Measurements from ENCODE around the gene PIP5KL1. TPM values are rescaled to one million over a fixed set of nuclear protein-coding genes. Genes with fewer than 3 reads are reported as not detected.

The PIP5KL1 gene
- total RNA-seq, 1 experiment from 2014 or later, result 3.9 TPM

DNA sequence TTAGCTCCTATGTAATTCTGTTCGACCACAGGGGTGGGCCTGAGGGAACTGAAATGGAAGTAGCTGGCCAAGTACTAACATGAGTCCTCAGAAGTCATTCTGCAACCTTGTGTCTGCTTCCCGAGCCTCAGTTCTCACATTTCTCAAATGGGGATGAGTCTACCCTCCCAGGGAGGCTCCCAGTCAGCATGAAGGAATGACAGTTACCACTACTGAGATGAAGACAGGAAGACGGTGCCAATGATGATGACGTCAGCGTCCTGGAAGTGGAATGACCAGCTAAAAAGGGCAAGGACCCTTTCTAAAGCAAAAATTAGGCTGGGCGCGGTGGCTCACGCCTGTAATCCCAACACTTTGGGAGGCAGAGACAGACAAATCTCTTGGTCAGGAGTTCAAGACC lies 6.8 kb downstream of the PIP5KL1 start:
- Histone ChIP-seq H3K4me3 (ENCODE audit: low read depth, low read length, poor library complexity, severe bottlenecking) (no peak overlapping the region), H3K36me3 (ENCODE audit: insufficient read depth, low read length, poor library complexity, severe bottlenecking) (no peaks in the 10 kb centered on the region), H3K27ac (ENCODE audit: low read depth, low read length, poor library complexity, severe bottlenecking) (no peak overlapping the region), H3K9me3 (ENCODE audit: low read depth, low read length, poor library complexity, severe bottlenecking) (no peaks in the 10 kb centered on the region), H3K4me1 (ENCODE audit: insufficient read depth, low read length, poor library complexity, severe bottlenecking) (peaks cover 9% of the 10 kb centered on the region), H3K27me3 (replicated peaks; ENCODE audit: insufficient read depth, low read depth, low read length, poor library complexity) (no peaks in the 10 kb centered on the region)
- TF ChIP-seq, protein P1, sequence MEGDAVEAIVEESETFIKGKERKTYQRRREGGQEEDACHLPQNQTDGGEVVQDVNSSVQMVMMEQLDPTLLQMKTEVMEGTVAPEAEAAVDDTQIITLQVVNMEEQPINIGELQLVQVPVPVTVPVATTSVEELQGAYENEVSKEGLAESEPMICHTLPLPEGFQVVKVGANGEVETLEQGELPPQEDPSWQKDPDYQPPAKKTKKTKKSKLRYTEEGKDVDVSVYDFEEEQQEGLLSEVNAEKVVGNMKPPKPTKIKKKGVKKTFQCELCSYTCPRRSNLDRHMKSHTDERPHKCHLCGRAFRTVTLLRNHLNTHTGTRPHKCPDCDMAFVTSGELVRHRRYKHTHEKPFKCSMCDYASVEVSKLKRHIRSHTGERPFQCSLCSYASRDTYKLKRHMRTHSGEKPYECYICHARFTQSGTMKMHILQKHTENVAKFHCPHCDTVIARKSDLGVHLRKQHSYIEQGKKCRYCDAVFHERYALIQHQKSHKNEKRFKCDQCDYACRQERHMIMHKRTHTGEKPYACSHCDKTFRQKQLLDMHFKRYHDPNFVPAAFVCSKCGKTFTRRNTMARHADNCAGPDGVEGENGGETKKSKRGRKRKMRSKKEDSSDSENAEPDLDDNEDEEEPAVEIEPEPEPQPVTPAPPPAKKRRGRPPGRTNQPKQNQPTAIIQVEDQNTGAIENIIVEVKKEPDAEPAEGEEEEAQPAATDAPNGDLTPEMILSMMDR (conservative IDR thresholded peaks at IDR 0.05; ENCODE audit: low read depth, low read length), result no peak
- TF ChIP-seq EZH2 (IDR thresholded peaks at IDR 0.05; ENCODE audit: borderline replicate concordance, low read depth, low read length, poor library complexity, severe bottlenecking), result no peak
- BruUV-seq (replicated peaks), result no TSS peak
- ChIA-PET CTCF (no interaction called here), POLR2A (ENCODE audit: low non-redundant PET) (no interaction called here)
- DNase-seq (ENCODE audit: low spot score), result no peak
- intact Hi-C loops (cut with micrococcal nuclease; ENCODE audit: unreplicated experiment), result loop anchor here (5.0 kb wide), 3 partner anchors 421 to 986 kb away; no protein-coding TSS in a partner anchor

DNA sequence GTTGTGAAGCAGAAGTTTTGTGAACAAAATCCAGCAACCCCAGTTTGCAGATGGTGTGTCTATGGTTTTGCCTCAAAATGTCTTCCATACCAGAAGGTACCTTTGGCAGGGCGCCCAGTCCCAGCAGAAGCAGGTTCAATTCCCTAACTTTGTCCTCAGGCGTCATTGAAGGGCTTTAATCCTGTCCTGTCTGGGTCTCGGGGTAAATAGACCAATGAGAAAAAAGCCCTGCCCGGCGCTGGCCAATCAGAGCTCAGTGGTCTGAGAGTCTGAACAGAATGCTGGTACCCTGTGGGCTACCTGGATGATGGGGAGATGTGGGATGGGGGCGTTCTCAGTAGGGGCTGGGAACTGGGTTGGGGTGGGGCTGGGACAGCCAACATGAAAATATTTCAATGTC lies 7.5 kb downstream of the PIP5KL1 start:
- Histone ChIP-seq H3K4me3 (ENCODE audit: low read depth, low read length, poor library complexity, severe bottlenecking) (no peak overlapping the region), H3K27ac (ENCODE audit: low read depth, low read length, poor library complexity, severe bottlenecking) (no peak overlapping the region), H3K9me3 (ENCODE audit: low read depth, low read length, poor library complexity, severe bottlenecking) (no peaks in the 10 kb centered on the region), H3K4me1 (ENCODE audit: insufficient read depth, low read length, poor library complexity, severe bottlenecking) (peaks cover 9% of the 10 kb centered on the region), H3K27me3 (replicated peaks; ENCODE audit: insufficient read depth, low read depth, low read length, poor library complexity) (no peaks in the 10 kb centered on the region), H3K36me3 (ENCODE audit: insufficient read depth, low read length, poor library complexity, severe bottlenecking) (no peaks in the 10 kb centered on the region)
- CTCF ChIA-PET, result no interaction called here
- intact Hi-C loops (cut with micrococcal nuclease; ENCODE audit: unreplicated experiment), result loop anchor here (5.0 kb wide), 3 partner anchors 421 to 986 kb away; no protein-coding TSS in a partner anchor
- POLR2A ChIA-PET (ENCODE audit: low non-redundant PET), result no interaction called here
- TF ChIP-seq, protein P1 (conservative IDR thresholded peaks at IDR 0.05; ENCODE audit: low read depth, low read length), result no peak
- TF ChIP-seq EZH2 (IDR thresholded peaks at IDR 0.05; ENCODE audit: borderline replicate concordance, low read depth, low read length, poor library complexity, severe bottlenecking), result no peak
- BruUV-seq (replicated peaks), result no TSS peak
- no peak for DNase-seq (ENCODE audit: low spot score)

DNA sequence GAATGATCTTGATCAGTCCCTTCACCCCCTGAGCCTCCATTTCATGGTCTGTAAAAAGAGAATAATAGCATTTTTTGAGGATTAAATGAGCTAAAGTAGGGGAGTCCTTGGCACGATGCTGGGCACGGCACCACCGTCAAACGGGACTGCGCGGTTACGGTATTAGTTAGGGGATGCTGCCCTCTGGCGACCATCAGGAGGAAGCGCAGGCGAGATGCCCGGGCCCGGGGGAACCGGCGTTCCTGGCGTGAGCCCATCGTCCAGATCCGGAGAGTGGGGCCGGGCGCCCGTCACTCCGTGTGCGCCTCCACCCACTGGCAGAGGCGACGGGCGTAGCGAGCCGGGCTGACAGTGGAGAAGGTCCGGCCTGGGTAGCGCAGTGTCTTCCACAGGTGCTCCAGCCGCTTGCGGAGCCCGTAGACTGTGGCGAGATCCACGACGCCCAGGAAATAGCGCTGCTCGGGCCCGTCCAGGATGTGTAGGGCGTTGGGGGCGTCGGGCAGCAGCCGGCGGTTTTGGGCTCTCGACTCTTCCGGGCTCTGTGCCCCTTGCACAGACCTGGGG lies 8.9 kb downstream of the PIP5KL1 start:
- TF ChIP-seq, protein P1 (conservative IDR thresholded peaks at IDR 0.05; ENCODE audit: low read depth, low read length), result peak; percentile 92
- no peak for TF ChIP-seq EZH2 (IDR thresholded peaks at IDR 0.05; ENCODE audit: borderline replicate concordance, low read depth, low read length, poor library complexity, severe bottlenecking)
- Histone ChIP-seq H3K9me3 (ENCODE audit: low read depth, low read length, poor library complexity, severe bottlenecking) (no peaks in the 10 kb centered on the region), H3K4me1 (ENCODE audit: insufficient read depth, low read length, poor library complexity, severe bottlenecking) (peaks cover 16% of the 10 kb centered on the region), H3K36me3 (ENCODE audit: insufficient read depth, low read length, poor library complexity, severe bottlenecking) (no peaks in the 10 kb centered on the region), H3K27me3 (replicated peaks; ENCODE audit: insufficient read depth, low read depth, low read length, poor library complexity) (no peaks in the 10 kb centered on the region), H3K4me3 (ENCODE audit: low read depth, low read length, poor library complexity, severe bottlenecking) (no peak overlapping the region), H3K27ac (ENCODE audit: low read depth, low read length, poor library complexity, severe bottlenecking) (no peak overlapping the region)
- BruUV-seq (replicated peaks), result no TSS peak
- ChIA-PET POLR2A (ENCODE audit: low non-redundant PET) (interaction anchor here (0.6 kb wide), 1 partner anchor 187 kb away, joined by 4 read pairs; the partner anchor contains the start of gene TOR2A), CTCF (interaction anchor here (0.6 to 1.1 kb wide), 4 partner anchors 9 to 1206 kb away, joined by 3 to 7 read pairs (median 4); partner anchors contain the start of gene TOR2A)
- peak; percentile 63 for DNase-seq (ENCODE audit: low spot score)
- intact Hi-C loops (cut with micrococcal nuclease; ENCODE audit: unreplicated experiment), result loop anchor here (1.0 to 5.0 kb wide), 6 partner anchors 135 to 984 kb away; partner anchors contain the start of genes CDK9 and TOR2A

Measured in A673 (cell line).